Neutrophil (primary cell): ENCODE results near the gene MMP17.

Experiments used
- H3K27ac ChIP-seq: fragments of 200-600 bp; sonication (generic); 2 replicates; pipeline ENCODE4 v1.5.1; 2016; ENCODE audit warnings: mild to moderate bottlenecking, moderate library complexity
- H3K27me3 ChIP-seq: fragments of 200-600 bp; sonication (generic); 2 replicates; pipeline ENCODE4 v1.6.0; 2016; ENCODE audit warnings: mild to moderate bottlenecking
- H3K36me3 ChIP-seq: fragments of 200-600 bp; sonication (generic); 2 replicates; pipeline ENCODE4 v1.5.1; 2017
- H3K4me1 ChIP-seq, 2 experiments: fragments of 200-600 bp in 1 of 2; sonication (generic) in 1 of 2; 1 replicate in 1 of 2; 2 replicates in 1 of 2; pipeline versions ENCODE4 v1.5.1 to v1.6.1; 2013 to 2016; ENCODE audit warnings: low read depth in 1 of 2, low read length in 1 of 2, mild to moderate bottlenecking in 1 of 2, moderate library complexity in 1 of 2; ENCODE audit not compliant: control insufficient read depth in 1 of 2, insufficient read depth in 1 of 2
- H3K4me3 ChIP-seq, 2 experiments: fragments of 200-600 bp in 1 of 2; sonication (generic) in 1 of 2; 1 replicate in 1 of 2; 2 replicates in 1 of 2; pipeline ENCODE4 v1.5.1; 2013 to 2016; ENCODE audit warnings: low read depth in 1 of 2, low read length in 1 of 2, mild to moderate bottlenecking in 1 of 2, moderate library complexity in 1 of 2
- H3K9me3 ChIP-seq: fragments of 200-600 bp; sonication (generic); 2 replicates; pipeline ENCODE4 v1.5.1; 2016
- CTCF ChIP-seq: fragments of 200-600 bp; sonication (generic); IDR thresholded peaks from 2 replicates; pipeline ENCODE4 v1.5.1; 2016; ENCODE audit warnings: antibody characterized with exemption

MMP17 gene

GRCh38 chr12:131832321-131833231, 4.4 kb downstream of the MMP17 start:
- Histone ChIP-seq H3K4me1 (peaks cover 29 to 37% of the 10 kb centered on the region in 2 experiments), H3K36me3 (no peaks in the 10 kb centered on the region), H3K4me3 (no peak overlapping the region), H3K27ac (no peak overlapping the region), H3K27me3 (peaks cover 72% of the 10 kb centered on the region), H3K9me3 (no peaks in the 10 kb centered on the region)
- no peak for TF ChIP-seq CTCF

DNA sequence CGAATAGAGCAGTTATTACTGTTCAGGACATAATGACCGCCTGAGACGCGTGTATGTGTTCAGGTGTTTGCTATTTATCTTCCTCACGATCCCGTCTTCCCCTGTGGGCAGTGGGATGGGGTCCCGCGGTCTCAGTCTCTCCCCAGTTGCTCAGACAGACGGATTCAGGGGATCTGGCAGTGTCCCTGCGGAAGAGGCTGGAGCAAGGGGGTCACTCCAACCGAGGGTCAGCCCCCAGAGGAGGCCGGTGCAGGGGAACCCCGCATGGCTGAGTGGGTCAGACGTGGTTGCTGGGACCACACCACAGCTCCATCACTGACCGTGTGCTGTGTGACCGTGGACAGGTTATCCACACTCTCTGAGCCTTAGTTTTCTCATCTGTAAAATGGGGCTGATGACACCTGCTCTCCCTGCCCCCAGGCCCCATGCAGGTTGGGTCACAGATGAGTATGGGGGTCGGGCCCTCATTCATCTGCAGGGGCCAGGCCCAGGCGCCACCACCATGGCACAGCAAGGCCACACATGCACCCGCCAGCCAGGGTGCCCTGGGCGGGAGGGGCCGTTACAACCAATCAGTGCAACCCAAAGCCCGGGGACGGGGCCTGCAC, 5.2 kb downstream of the MMP17 start:
- TF ChIP-seq CTCF = no peak
- Histone ChIP-seq H3K27me3 (peaks cover 65% of the 10 kb centered on the region), H3K4me1 (peaks cover 28 to 31% of the 10 kb centered on the region in 2 experiments), H3K4me3 (no peak overlapping the region), H3K27ac (no peak overlapping the region), H3K36me3 (no peaks in the 10 kb centered on the region), H3K9me3 (no peaks in the 10 kb centered on the region)

GRCh38 chr12:131833896-131834641, 5.9 kb downstream of the MMP17 start:
- H3K27ac ChIP-seq = no peak overlapping the region
- peaks cover 59% of the 10 kb centered on the region for H3K27me3 ChIP-seq
- H3K36me3 ChIP-seq = no peaks in the 10 kb centered on the region
- peaks cover 23 to 25% of the 10 kb centered on the region in 2 experiments for H3K4me1 ChIP-seq
- no peak overlapping the region for H3K4me3 ChIP-seq
- TF ChIP-seq CTCF = no peak
- no peaks in the 10 kb centered on the region for H3K9me3 ChIP-seq

DNA sequence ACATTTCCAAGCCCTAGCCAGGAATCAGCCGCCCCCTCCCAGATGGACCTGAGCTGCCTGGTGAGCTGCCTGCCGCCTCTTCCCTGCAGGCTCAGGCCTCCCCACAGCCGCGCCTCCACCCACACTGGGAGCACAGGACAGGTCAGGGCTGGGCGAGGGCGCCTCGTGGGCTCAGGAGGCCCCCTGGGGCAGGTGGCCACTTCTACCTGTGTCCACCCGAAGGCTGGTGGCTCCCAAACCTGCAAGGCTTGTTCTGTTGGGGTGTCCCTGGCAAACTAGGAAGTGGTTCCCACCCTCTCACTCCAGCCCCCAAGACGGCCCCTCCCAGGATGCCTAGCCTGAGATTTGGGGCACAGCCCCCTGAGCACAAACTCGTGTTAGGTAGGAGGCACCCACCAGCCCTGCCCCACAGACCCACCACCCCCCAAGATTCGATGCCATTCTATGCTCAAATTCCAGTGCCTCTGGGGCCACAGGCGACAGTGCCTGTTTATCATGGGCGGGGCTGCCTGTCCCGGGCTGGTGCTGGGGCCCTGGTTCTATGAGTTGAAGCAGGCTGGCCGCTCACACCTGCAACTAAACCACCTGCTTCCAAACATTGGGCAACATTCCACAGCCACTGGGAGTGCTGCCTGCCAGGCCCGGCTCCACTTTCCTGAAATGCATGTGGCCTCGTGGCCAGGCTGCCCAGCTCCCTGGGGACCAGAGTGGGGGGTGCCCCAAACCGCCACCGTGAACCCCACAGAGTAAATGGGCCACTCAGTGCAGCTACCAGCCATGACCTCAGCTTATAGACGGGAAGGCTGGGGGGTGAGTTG, 6.8 kb downstream of the MMP17 start:
- H3K4me1 ChIP-seq = peaks cover 13 to 16% of the 10 kb centered on the region in 2 experiments
- H3K27ac ChIP-seq = no peak overlapping the region
- no peaks in the 10 kb centered on the region for H3K36me3 ChIP-seq
- no peak for TF ChIP-seq CTCF
- no peak overlapping the region for H3K4me3 ChIP-seq
- H3K9me3 ChIP-seq = no peaks in the 10 kb centered on the region
- peaks cover 49% of the 10 kb centered on the region for H3K27me3 ChIP-seq

DNA sequence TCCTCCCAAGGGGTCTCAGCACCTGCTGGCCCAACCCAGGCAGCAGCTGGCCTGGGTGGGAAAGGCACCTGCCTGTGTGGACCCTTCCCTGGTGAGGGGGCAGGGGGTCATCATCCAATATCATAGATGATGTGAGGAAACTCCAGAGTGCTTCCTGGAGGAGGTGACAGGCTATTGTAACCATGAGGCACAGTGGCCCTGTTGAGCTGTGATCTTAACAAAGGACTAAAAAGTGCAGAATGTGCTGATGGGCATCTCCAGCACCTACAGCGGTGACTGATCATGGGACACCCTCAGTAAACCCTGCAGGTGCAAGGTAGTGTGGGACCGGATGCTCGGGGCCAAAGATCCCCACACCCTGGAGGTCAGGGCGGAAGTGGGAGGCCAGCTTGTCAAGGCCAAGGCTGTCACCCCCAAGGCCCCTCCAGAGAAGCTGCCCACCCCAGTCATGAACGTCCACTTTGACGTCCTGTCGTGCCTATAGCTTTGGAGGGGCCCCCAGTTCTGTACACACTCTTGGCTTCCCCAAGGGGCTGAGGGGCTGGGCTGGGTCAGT, 7.5 kb downstream of the MMP17 start:
- Histone ChIP-seq H3K27me3 (peaks cover 42% of the 10 kb centered on the region), H3K4me1 (peaks cover 6 to 9% of the 10 kb centered on the region in 2 experiments), H3K9me3 (no peaks in the 10 kb centered on the region), H3K4me3 (no peak overlapping the region), H3K36me3 (no peaks in the 10 kb centered on the region), H3K27ac (no peak overlapping the region)
- no peak for TF ChIP-seq CTCF
